Esophagus (tissue), 2 donors: ENCODE data around the gene CAPN9. TPM values are rescaled to one million over a fixed set of nuclear protein-coding genes. Genes with fewer than 3 reads are reported as not detected.

ENCODE experiments used
- H3K27ac ChIP-seq, 2 donors: one replicate each; pipeline ENCODE4 v1.5.1; 2013; ENCODE audit warnings: low read depth in 2 of 2, mild to moderate bottlenecking in 2 of 2, inconsistent platforms in 1 of 2, low read length in 1 of 2, moderate library complexity in 1 of 2
- H3K27me3 ChIP-seq, 2 donors: one replicate each; pipeline ENCODE4 v1.6.1; 2013; ENCODE audit warnings: low read length in 2 of 2, control low read depth in 1 of 2, mild to moderate bottlenecking in 1 of 2; ENCODE audit not compliant: insufficient read depth in 2 of 2, control insufficient read depth in 1 of 2
- H3K36me3 ChIP-seq, 2 donors: one replicate each; pipeline ENCODE4 v1.6.1; 2013; ENCODE audit warnings: low read length in 1 of 2; ENCODE audit not compliant: control insufficient read depth in 2 of 2, insufficient read depth in 2 of 2
- H3K4me1 ChIP-seq, 2 donors: one replicate each; pipeline ENCODE4 v1.6.1; 2013; ENCODE audit warnings: low read length in 1 of 2; ENCODE audit not compliant: control insufficient read depth in 2 of 2, insufficient read depth in 2 of 2
- H3K4me3 ChIP-seq, 2 donors: one replicate each; pipeline ENCODE4 v1.5.1; 2013; ENCODE audit warnings: low read length in 2 of 2, mild to moderate bottlenecking in 2 of 2, low read depth in 1 of 2, moderate library complexity in 1 of 2
- H3K9me3 ChIP-seq, 2 donors: one replicate each; pipeline ENCODE4 v1.6.1; 2013; ENCODE audit warnings: mild to moderate bottlenecking in 2 of 2, low read depth in 1 of 2, low read length in 1 of 2, moderate library complexity in 1 of 2; ENCODE audit not compliant: control insufficient read depth in 2 of 2, insufficient read depth in 1 of 2
- WGBS, 2 donors: extraction: QIAGEN DNeasy Blood & Tissue Kit; methylation state at CpG; one replicate each; pipeline ENCODE4 v1.1.7; 2013; 5-methylcytosine and 5-hydroxymethylcytosine counted together
- polyA plus RNA-seq, 2 donors: library from polyadenylated mRNA; stranded (reverse); fragments of 200-250 nt; gene quantifications; one replicate each; pipeline ENCODE4 v1.2.3, GENCODE V29; 2013
- donor health status: healthy with polysubstance abuse.
- donor health status: Bipolar disorder and iron deficiency.

The CAPN9 gene
- polyA plus RNA-seq, 2 donors: 0.06 TPM; not detected in 1

DNA sequence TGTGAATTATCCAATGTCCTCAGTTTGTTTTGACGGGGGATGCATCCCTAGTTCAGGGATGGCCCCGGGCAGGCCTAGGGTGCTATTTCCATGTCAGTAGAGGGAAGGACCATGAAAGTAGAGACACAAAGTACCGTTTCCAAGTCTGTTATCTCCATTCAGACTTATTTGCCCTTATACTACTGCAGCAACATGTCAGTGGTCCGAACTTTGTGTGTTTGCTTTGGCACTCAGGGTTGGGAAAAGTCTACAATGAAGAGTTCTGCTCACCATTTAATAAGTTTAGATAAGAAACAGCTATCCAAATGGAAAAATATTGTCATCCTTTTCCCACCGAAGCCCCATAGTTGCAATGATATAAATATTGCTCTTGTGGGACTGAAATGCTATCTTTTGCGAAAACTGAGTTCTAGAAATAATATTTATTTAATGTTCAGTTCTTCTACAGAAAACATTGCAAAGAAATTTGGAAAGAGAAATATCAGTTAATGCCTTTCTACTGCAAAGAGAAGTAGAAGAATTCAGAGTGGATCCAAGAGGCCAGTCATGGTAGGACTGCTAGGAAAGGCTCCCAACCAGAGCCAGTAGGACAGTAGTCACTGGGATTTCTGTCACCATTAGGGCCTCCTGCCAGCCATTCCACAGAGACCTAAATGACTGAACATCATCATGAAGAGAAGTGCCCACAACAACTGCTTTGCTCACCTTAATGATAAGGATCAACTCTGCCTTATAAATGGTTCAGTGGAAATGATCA, 21.8 kb upstream of the CAPN9 start:
- H3K27me3 ChIP-seq: no peaks in the 10 kb centered on the region
- H3K27ac ChIP-seq: no peak overlapping the region
- no peak overlapping the region for H3K4me3 ChIP-seq
- no peaks in the 10 kb centered on the region for H3K9me3 ChIP-seq
- no peaks in the 10 kb centered on the region for H3K4me1 ChIP-seq
- H3K36me3 ChIP-seq: no peaks in the 10 kb centered on the region
- 65 to 67% methylated on average over 6 of the region's 6 CpGs for WGBS, 2 donors

DNA sequence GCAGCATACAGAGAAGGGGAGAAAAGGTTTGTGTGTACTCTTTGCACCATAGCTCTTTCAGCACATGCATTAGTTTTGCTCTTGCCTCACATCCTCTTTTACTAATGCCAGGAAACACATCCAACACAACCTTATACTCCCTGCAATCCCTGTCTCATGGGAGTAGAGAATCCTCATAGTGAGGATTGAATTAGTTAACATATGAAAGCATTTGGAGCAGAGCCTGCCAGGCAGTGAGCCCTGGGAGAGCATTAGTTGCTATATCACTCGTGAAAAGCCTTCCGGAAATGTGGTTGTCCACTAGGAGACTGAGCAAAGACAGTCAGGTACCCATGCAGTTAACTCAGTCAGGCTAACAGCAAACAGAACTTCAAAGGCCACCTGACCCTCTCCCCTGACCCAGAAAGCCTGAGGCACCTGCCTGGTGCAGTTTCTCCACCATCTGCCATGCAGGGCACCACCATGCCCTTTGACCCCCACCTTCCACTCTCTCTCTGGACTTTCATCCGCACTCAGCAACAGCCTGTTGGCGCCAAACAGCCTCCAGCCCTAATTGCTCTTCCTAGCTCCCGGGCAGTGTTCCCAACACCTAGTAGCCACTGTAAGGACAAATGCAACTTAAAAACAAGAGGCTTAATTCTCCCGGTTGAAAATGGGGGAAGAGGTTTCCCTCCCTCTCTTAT, 18.3 kb upstream of the CAPN9 start:
- WGBS, 2 donors: 54 to 64% methylated on average over 6 of the region's 6 CpGs
- Histone ChIP-seq H3K27me3 (no peaks in the 10 kb centered on the region), H3K4me1 (no peaks in the 10 kb centered on the region), H3K4me3 (no peak overlapping the region), H3K36me3 (no peaks in the 10 kb centered on the region), H3K27ac (no peak overlapping the region), H3K9me3 (no peaks in the 10 kb centered on the region)

- Histone ChIP-seq H3K27ac (no peak overlapping the region), H3K4me1 (no peaks in the 10 kb centered on the region), H3K4me3 (no peak overlapping the region), H3K36me3 (no peaks in the 10 kb centered on the region), H3K27me3 (no peaks in the 10 kb centered on the region), H3K9me3 (no peaks in the 10 kb centered on the region)
- WGBS, 2 donors: 16 to 17% methylated on average over 5 of the region's 5 CpGs
Measured at GRCh38 chr1:230730977-230731376, 16.2 kb upstream of the CAPN9 start.

DNA sequence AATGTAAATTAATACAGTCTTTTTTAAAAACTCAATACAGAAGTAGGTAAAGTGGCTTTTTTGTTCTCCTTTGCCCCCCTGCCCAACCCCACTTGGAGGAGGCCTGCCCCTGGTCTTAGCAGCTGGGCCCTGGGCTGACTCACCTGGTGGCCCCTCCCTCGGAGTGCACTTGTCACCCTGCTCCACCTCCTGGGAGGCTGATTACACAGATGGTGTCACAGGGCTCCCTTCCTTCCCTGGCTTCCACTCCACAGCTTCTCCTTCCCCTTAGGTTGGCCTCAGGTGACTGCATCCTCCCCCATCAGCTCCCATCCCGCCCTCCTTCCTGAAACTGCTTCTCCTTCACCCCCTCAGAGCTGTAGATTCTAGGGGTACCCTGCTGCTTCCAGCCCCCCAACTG, 11.7 kb upstream of the CAPN9 start:
- WGBS, 2 donors: 36 to 40% methylated on average over 2 of the region's 2 CpGs
- no peaks in the 10 kb centered on the region for H3K36me3 ChIP-seq
- H3K9me3 ChIP-seq: no peaks in the 10 kb centered on the region
- no peaks in the 10 kb centered on the region for H3K27me3 ChIP-seq
- H3K4me1 ChIP-seq: no peaks in the 10 kb centered on the region
- H3K4me3 ChIP-seq: no peak overlapping the region
- H3K27ac ChIP-seq: no peak overlapping the region

DNA sequence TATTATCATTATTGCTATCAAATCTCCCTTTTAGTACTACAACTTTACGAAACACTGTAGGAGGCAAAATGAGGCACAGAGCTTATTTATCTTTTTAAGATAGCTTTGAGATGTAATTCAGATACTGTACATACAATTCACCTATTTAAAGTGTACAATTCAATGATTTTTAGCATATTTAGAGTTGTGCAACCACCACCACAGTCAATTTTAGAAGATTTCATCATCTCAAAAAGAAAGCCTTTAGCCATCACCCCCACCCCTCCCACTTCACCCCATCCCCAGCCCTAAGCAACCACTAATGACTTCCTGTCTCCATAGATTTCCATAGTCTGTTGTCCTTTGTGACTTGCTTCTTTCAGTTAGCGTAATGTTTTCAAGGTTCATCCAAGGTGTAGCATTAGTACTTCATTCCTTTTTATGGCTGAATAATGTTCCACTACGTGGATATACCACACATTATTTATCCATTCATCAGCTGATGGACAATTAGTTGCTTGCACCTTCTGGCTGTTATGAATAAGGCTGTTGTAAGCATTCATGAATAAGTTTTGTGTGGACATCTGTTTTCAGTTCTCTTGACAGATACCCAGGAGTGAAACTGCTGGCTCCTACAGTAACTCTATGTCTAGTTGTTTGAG, 9.4 kb upstream of the CAPN9 start:
- Histone ChIP-seq H3K36me3 (no peaks in the 10 kb centered on the region), H3K27me3 (no peaks in the 10 kb centered on the region), H3K4me3 (no peak overlapping the region), H3K4me1 (no peaks in the 10 kb centered on the region), H3K9me3 (no peaks in the 10 kb centered on the region), H3K27ac (no peak overlapping the region)
- 91 to 92% methylated on average over 3 of the region's 3 CpGs for WGBS, 2 donors

DNA sequence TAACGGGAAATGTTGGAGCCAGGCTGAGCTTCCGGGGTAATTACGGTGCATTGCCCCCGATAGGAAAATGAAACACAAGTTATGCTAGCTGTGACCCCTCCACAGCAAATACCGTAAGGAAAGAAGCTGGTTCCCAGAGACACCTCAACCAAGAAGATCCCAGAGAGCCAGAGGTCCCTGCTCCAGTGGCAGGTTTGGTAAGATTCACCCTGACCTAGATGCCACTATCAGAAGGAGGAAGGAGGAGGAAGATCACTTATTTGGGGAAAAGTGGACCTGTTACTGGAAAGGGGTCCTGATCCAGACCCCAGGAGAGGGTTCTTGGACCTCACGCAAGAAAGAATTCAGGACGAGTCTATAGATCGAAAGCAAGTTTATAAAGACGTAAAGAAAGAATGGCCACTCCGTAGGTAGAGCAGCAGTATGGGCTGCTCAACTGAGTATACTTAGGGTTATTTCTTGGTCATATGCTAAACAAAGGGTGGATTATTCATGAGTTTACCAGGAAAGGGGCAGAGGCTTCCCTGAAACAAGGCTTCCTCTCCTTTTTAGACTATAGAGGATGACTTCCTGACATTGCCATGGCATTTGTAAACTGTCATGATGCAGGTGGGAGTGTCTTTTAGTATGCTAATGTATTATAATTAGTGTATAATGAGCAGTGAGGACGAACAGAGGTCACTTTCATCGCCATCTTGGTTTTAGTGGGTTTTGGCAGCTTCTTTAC, 7.5 kb upstream of the CAPN9 start:
- Histone ChIP-seq H3K36me3 (no peaks in the 10 kb centered on the region), H3K9me3 (no peaks in the 10 kb centered on the region), H3K4me3 (no peak overlapping the region), H3K4me1 (no peaks in the 10 kb centered on the region), H3K27ac (no peak overlapping the region), H3K27me3 (no peaks in the 10 kb centered on the region)
- WGBS, 2 donors: 91 to 93% methylated on average over 12 of the region's 12 CpGs

GRCh38 chr1:230743899-230744298, 3.3 kb upstream of the CAPN9 start:
- no peak overlapping the region for H3K4me3 ChIP-seq
- H3K27ac ChIP-seq: no peak overlapping the region
- WGBS, 2 donors: 84 to 90% methylated on average over 2 of the region's 2 CpGs
- H3K9me3 ChIP-seq: no peaks in the 10 kb centered on the region
- H3K36me3 ChIP-seq: no peaks in the 10 kb centered on the region
- H3K27me3 ChIP-seq: no peaks in the 10 kb centered on the region
- H3K4me1 ChIP-seq: no peaks in the 10 kb centered on the region

DNA sequence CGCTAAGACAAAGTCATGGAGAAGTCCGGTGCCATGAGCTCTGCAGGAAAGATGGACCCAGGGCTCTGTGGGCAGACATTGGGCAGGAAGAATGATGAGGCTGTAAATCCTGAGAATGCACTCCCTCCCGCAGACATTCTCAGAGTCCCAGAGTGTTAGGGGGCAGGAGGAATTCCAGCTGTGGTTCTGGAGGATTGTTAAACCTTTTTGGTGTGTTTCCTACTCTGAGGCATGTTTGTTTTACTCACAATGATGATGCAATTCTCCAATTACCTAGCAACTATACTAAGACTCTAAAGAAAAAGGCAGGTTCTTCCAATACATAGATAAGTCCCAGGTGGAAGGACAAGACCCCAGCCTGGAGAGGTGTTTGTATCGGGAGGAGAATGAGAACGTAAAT, 2.8 kb upstream of the CAPN9 start:
- H3K36me3 ChIP-seq: no peaks in the 10 kb centered on the region
- no peaks in the 10 kb centered on the region for H3K9me3 ChIP-seq
- no peak overlapping the region for H3K4me3 ChIP-seq
- H3K4me1 ChIP-seq: no peaks in the 10 kb centered on the region
- no peaks in the 10 kb centered on the region for H3K27me3 ChIP-seq
- 66 to 75% methylated on average over 5 of the region's 5 CpGs for WGBS, 2 donors
- H3K27ac ChIP-seq: no peak overlapping the region

DNA sequence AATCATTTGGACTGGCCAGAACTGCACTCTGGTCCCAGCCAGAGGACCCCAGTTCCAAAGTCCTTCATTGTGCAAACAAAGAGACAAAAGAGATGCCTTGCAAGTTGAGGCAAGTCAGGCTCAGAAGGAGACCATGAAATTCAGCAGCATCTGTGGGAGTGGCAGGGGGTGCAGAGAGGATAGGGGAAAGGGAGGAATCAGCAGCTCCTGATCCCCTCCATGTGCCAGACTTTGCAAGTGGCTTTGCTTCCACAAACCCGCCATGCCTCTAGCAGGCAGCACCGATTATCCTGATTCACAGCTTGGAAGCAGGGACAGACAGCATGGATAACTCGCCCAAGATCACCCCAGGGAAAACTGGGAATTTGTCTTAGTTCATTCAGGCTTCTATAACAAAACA, 2.1 kb upstream of the CAPN9 start:
- 51 to 82% methylated on average over 3 of the region's 3 CpGs for WGBS, 2 donors
- Histone ChIP-seq H3K4me1 (no peaks in the 10 kb centered on the region), H3K9me3 (no peaks in the 10 kb centered on the region), H3K27ac (no peak overlapping the region), H3K4me3 (no peak overlapping the region), H3K36me3 (no peaks in the 10 kb centered on the region), H3K27me3 (no peaks in the 10 kb centered on the region)
